ENCODE measurements around the gene TUBB1.
"Not testable (repeated sequence)": the region's sequence is repeated elsewhere in the genome, so short reads cannot be mapped to it uniquely, and the experiment has no call there.

TUBB1 gene

DNA sequence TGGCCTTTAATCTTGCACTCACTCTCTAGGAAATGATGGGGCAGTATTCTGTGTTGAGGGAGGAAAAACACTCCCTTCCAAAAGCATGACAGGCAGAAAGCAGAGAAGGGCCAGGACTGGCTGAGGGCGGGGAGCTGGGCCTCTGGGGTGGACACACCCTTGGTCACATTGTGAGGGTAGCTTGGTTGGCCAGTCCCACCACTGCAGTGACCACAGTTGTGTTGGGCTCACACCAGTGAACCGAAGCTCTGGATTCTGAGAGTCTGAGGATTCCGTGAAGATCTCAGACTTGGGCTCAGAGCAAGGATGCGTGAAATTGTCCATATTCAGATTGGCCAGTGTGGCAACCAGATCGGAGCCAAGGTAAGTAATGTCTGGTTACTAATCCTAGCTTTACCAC, at the start of gene TUBB1:
Gene TUBB1, plus strand, starts transcription at position 213 of the 400 bp plus-strand sequence. Its CDS starts 94 bp downstream, at position 307.
- no peak for DNase-seq

DNA sequence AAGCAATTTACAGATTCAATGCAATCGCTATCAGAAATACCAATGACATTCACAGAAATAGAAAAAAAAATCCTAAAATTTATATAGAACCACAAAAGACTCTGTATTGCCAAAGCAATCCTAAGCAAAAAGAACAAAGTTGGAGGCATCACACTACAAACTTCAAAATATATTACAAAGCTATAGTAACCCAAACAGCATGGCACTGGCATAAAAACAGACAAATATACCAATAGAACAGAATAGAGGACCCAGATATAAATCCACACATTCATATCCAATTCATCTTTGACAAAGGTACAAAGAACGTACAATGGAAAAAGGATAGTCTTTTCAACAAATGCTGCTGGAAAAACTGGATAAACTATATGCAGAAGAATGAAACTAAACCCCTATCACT, 49.8 kb upstream of the TUBB1 start:
- no peak for DNase-seq

DNA sequence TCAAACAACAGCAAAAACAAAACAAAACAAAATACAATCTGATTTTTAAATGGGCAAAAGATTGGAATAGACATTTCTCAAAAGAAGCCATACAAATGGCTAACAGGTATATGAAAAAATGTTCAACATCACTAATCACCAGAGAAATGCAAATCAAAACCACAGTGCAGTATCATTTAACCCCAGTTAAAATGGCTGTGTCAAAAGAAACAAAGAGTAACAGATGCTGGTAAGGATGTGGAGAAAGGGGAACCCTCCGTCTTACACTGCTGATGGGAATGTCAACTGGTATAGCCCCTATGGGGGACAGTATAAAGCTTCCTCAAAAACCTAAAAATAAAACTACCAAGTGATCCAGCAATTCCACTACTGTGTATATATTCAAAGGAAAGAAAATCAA, 49.1 kb upstream of the TUBB1 start:
- DNase-seq = no peak

DNA sequence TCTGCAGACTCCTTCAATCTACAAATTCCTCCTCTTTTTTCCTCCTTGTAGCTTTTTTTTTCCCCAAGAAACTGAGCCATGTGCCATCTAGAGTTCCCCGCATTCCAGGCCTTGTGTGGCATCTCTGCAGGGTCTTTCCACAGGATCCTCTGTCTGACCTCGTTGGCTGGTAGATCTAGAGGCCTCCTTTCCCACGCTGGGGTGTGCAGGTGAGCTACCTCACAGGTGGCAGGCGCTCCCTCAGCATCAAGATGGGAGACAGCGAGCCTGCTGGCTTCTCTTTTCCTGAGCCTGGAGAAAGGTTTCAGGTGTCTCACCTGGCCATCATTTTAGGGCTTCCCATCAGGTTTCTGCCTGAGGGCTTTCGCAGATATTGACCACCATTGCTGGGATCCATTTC, 47.8 kb upstream of the TUBB1 start:
- no peak for DNase-seq

DNA sequence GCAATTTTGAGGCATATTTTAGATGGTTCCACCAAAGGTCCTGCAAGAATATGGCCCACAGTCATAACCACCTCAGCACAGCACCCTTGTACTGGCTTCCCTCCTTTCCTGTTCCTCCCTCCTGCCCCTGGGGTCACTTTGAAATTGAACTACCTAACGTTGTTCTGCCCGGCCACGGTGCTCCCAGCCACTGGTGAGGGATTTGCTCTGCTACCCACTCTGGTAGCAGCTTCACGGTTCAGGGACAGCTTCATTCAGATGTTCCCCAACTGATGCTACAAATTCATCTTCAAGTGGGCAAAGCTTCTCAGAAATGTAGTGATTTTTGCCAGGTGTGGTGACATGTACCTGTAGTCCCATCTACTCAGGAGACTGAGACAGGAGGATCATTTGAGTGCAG, 46.0 kb upstream of the TUBB1 start:
- DNase-seq = no peak

DNA sequence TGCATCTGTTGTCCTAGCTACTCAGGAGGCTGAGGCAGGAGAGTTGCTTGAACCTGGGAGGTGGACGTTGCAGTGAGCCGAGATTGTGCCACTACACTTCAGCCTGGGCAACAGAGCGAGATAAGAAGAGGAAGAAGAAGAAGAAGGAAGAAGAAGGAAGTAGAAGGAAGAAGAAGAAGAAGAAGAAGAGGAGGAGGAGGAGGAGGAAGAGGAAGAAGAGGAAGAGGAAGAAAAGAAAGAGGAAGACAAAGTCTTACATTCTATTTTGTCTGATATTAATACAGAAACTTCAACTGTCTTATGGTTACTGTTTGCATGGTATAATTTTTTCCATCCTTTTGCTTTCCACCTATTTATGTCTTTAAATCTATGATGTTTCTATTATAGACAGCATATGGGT, 45.4 kb upstream of the TUBB1 start:
- DNase-seq = no peak

DNA sequence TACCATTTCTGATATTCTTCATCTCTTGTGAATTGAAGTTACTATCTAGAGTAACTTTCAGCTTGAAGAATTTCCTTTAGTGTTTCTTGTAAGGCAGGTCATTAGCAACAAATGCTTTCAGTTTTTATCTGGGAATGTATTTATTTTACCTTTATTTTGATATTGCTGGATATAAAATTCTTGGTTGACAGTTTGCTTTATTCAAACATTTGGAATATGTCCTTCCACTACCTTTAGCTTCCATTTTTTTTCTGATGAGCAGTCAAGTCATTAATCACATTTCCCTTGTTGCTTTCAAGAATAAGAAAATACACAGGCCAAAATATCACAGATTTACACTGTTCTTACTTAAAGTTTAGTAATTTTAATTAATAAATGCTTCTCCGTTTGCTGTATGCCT, 43.9 kb upstream of the TUBB1 start:
- no peak for DNase-seq

DNA sequence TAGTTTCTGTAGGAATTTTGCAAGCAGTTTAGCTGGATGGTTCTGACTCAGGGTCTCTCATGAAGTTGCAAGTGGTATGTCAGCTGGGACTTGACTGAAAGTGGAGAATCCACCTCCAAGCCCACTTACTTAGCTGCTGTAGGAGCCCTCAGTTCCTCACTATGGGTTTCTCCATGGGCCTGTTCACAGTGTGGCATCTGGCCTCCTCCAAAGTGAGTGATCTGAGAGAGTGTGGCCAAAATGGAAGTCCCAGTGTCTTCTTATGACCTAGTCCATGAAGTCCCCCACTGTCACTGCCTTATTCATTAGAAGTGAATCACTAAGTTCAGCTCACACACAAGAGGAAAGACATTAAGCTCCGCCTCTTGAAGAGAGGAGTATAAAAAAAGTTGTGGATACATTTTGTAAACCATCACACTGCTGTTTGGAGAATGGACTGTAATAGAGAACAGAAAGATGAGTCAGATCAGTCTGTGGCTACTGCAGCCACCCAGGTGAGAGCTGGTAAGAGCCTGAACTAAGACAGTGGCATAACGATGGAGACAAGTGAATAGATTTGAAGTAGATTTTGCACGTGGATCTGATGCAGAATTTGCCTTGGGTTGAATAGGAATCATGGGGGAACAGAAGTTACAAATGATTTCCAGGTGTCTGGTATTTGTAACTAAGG, 43.0 kb upstream of the TUBB1 start:
- DNase-seq = no peak

DNA sequence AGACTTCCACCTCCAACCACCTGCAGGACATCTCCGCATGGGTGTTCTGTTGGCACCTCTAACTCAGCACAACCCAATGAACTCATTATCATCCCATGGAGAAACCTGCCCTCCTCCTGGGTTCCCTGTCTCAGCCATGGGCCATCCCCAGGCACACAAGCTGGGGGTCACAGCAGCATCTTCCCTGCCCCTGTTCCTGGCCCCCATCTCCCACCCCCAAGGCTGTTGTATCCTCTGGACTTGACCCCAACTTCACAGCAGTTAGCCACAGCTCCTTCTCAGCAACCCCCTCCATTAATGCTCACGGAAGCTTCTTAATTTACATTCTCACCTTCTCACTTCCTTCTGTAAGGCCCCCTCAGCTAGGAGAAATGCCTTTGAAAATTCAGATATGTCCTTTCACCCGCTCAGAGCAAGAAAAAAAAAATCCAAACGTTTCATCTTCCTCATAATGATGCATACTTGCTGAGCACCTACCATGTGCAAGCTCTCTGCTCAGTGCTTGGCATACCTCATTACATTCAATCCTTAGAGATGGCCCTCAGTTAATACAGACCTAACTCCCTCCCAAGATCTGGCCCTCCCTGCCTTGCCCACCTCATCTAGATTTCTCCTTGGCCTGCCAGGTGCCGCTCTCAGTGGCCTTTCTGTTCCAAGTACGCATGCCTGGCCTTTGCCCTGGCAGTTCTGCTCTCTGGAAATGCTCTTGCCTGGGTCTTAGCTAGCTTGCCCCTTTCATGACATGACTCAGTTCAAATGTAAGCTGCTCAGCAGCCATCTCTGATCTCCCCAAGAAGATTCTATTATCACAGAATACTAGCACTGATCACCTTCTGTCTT, 40.7 kb upstream of the TUBB1 start:
- DNase-seq = peak; percentile 82

DNA sequence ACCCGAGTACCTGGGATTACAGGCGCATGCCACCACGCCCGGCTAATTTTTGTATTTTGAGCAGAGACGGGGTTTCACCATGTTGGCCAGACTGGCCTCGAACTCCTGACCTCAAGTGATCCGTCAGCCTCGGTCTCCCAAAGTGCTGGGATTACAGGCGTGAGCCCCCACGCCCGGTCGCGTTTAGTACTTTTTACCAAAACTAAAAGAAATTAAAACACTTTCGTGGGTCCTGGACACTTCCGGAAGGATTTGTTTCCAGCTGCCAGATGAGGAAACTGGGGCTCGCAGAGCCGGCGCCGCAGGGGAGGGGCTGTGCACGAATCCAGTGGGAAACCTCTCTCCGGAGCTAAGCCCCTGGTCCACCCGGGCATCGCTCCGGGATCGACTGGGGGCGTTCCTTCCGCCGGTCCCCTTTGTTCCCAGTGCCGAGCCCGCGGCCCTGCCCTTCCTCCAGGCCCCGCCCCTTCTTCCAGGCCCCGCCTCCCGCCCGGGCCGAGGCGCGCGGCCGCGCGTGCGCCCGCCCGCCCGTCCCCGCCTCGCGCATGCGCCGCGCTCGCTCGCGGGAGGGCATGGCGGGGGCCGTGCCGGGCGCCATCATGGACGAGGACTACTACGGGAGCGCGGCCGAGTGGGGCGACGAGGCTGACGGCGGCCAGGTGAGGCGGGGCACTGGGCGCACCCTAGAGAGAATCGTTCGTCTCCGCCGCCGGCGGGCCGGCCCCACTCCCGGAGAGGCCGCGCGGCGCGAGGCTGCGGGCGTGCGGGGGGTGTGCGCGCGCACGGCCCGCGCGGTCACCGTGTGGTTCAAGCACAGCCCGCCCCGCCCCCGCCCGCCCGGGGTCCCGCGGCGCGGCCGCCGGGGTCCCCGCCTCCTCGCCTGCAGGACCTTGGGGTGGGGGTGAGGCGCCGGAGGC, 38.3 kb upstream of the TUBB1 start, which contains the start of gene NELFCD:
Gene NELFCD, plus strand, starts transcription at position 546 of the 917 bp plus-strand sequence. Its CDS starts 54 bp downstream, at position 600.
- DNase-seq = peak; percentile 96

DNA sequence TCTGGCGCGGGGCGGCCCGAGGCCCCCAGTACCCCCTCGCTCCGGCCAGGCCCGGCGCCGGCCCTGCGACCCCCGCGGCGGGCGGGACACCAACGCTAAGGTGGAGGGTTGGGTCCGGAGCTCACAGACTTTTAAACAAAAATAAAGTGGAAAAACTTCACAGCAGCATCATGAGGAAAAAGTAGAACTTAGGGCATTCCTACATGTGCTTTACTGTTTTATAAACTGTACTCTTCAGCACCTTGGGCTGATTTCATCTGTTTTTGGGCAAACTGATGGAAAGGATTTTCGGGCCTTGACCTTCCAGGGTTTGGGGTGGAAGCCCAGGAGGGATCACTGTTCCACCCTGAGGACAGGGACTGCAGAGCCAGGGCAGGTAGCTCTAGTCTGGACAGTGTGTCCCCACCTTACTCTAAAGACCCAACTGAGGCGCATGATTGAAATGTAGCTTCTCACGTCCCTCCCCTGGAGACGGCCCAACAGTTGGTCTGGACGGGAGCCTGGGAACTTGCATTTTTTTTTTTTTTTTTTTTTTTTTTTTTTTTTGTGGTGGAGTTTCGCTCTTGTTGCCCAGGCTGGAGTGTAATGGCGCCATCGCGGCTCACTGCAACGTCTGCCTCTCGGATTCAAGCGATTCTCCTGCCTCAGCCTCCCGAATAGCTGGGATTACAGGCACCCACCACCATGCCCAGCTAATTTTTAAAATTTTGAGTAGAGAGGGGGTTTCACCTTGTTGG, 37.4 kb upstream of the TUBB1 start:
- peak; percentile 45 for DNase-seq

DNA sequence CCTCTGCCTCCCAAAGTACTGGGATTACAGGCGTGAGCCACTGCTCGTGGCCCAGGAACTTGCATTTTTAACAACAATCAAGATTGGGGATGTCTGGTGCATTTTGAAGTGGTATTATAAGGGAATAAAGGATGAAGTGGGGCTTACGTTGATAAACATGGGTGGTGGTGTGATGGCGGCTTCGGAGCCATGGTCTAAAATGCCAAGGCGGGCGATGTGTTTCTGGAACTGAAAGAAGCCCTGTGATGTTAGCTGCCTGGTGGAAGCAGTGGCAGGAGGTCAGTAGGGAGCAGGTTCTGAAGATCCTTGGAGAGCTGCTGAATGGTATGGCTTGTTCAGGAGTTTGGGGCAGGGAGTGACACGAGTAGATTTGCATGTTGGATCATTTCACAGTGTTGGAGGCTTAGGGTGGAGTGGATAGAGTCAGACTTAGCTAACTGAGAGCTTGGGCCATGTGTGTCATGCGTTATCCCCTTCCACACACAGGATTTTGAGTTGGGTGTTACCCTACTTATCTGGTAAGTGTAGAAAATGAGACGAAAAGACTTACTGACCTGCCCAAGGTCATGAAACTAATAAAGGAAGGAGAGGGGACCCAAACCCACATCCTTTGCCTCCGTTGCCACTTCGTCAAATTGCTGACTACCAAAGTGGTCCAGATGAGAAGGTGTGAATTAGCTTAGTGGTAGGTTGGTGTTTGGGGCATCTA, 36.7 kb upstream of the TUBB1 start:
- peak; percentile 32 for DNase-seq

DNA sequence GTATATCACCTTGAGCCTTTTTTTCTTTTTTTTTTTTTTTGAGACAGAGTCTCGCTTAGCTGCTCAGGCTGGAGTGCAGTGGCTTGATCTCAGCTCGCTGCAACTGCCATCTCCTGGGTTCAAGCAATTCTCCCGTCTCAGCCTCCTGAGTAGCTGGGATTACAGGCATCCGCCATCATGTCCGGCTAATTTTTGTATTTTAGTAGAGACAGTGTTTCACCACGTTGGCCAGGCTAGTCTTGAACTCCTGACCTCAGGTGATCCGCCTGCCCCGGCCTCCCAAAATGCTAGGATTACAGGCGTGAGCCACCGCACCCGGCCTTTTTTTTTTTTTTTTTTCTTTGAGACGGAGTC, 36.1 kb upstream of the TUBB1 start:
- not testable (repeated sequence) for DNase-seq

DNA sequence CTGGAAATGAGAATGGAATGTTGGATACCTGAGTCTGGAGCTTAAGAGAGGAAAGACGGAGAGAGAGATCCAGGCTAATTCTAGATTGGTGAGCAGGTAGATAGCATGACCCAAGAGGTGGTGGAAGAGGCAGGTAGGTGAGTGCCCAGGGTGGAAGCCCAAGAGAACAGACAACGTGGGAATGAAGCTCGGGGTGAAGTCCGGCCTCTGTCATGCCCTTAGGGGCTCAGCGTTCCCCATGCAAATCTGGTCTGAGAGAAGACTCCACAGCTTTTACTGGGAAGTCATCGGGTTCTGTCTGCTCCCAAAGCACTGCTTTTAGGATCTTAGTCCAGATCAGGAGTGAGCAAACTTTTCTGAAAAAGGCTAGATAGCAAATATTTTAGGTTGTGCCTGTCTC, 34.5 kb upstream of the TUBB1 start:
- DNase-seq = no peak

DNA sequence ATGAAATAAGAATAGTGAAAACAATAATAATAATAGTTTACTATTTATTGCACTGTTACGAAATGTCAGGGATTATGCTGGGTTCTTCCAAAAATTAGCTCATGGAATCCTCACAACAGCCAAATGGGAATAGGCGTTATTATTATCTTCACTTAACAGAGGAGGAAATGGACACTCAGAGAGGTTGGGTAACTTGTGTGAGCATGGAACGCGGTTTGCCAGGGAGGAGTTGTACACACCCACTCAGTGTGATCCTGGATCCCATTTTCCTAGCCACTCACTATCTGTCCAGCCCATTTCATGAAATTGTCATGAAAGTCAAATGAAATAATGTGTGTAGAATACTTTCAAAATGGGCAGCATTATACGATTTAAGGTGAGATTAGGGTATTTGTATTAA, 33.6 kb upstream of the TUBB1 start:
- DNase-seq = no peak

DNA sequence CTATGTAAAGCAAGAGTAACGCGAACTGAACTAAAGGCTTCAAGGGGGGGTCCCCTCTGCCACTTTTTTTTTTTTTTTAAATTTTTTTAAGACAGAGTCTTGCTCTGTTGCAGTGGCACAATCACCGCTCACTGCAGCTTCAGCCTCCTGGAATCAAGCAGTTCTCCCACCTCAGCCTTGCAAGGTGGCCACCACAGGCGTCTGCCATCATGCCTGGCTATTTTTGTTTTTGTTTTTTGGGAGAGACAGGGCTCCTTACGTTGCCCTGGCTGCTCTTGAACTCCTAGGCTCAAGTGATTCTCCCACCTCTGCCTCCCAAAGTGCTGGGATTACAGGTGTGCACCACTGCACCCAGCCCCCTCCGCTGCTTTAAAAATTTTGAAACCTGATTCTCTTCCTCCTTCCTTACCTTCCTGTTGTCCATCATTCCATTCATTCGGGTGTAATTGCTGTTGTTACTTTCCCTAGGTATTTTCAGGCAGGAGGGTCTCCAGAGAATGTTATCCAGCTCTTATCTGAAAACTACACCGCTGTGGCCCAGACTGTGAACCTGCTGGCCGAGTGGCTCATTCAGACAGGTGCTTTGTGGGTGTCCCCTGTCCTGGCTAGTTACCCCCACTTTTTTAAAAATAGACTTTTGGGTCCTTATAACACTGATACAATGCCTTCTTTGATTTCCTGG, 32.8 kb upstream of the TUBB1 start:
- DNase-seq = no peak

DNA sequence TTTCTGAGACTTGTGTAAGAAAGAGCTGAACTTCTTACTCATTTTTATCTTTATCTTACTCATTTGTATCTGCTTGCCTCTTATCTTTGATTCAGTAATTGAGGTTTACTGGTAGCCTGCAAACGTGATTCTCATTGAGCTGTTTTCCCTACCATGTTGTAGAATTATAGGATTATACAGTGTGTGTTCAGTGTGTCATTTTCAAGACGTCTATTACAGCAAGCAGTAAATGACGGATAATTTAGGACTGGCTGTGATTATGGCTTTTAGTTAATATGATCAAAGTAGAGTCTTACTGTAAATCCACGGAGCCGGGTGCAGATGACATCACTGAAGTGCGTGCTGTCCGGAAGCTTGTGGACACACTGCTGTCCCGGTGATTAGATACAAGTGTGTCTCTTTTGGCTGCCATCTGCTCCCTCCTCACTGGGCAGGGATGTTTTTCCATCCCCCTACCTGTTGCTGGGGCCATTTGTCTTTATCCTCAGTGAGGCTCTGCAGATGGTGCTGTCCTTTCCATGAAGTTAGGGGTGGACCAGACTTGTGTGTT, 32.2 kb upstream of the TUBB1 start:
- DNase-seq = peak; percentile 94

DNA sequence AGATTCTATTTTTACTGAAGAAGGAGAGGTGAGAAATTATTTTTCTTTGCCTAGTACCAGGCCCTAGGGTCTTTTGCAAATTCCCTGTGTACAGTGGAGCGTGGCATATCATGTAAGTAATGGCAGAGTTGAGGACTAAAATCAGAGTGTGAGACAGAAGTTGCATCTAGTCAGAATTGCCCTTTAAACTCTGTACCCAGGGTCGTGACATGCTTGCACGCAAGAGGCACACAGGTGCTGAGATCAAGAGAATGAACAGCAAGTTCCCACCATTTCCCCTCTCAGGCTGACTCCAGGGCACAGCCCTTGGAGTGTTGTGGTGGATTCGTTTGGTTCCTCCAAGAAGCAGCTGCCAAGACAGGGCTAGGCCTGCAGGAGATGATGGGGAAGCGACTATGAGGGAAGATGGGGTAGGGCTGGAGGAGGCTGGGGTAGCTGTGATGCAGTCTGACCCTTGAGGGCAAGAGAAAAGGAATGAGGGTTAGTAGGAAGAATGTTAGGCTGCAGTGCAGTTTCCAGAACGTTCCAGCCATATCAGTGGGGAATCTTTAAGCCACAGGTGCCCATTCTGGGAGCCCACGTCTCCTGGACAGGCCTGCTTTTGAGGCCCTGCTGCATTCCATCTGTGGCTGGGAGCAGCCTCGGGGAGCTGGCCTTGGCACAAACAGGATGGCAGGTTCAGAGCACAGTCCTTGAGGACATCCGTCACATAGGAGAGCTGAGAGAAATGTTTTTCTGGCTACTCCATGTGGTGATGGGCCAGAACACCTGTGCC, 31.3 kb upstream of the TUBB1 start:
- DNase-seq = no peak

DNA sequence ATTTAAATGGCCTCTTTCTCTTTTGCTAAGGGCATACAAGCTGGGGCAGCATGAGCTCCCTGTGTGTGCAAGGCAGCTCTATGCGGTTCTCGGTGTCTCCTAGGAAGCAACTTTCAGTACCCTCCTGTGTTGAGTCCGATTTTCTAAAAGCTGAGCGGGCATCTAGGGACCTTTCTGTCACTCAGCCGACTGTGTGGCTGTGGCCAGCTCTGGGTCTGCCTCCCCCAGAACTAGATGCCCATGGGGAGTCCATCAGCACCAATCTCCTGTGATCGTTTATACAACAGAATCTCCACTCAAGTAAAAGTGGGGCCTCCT, 30.7 kb upstream of the TUBB1 start:
- DNase-seq = no peak

DNA sequence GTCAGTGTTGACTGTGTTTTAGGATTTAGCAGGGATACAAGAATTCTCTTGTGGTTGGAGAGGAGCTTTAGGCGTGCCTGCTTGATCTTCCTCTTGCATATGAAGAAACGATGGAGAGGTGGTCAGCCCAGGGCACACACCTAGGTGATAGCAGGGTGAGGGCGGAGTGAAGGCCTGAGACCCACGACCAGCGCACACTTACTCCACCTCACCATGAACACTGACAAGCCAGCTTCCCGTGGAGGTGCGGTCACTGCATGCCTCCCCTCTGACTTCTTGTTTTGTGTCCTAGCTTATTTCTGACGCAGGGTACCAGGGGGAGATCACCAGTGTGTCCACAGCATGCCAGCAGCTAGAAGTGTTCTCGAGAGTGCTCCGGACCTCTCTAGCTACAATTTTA, 30.0 kb upstream of the TUBB1 start:
- no peak for DNase-seq

Measured in NCI-H82 (cell line).